HG03103 (cell line): ENCODE data around the gene CAPN11.
A peak's percentile ranks its signal among the peaks of the same experiment; 100 is the strongest.

Experiments used
- ATAC-seq: cut with Tn5 transposase; IDR thresholded peaks from one replicate; pipeline ENCODE4 v1.9.1; 2021; ENCODE audit warnings: low read depth; ENCODE audit not compliant: unreplicated experiment

The CAPN11 gene

GRCh38 chr6:44158770-44159228, at the start of gene CAPN11:
TSS of gene CAPN11 (plus strand) at chr6:44158820. CDS start at chr6:44158849, 29 bp downstream.
- ATAC-seq, result no peak

- no peak for ATAC-seq
Measured at GRCh38 chr6:44109212-44109611, 49.4 kb upstream of the CAPN11 start.

- ATAC-seq, result no peak
Measured at GRCh38 chr6:44110005-44110676, 48.5 kb upstream of the CAPN11 start.

- ATAC-seq, result no peak
Measured at GRCh38 chr6:44110966-44111365, 47.7 kb upstream of the CAPN11 start.

- ATAC-seq, result no peak
Measured at GRCh38 chr6:44111434-44112417, 46.9 kb upstream of the CAPN11 start.

GRCh38 chr6:44113414-44113813, 45.2 kb upstream of the CAPN11 start:
- no peak for ATAC-seq

- ATAC-seq, result no peak
Measured at GRCh38 chr6:44115866-44116265, 42.8 kb upstream of the CAPN11 start.

- ATAC-seq, result no peak
Measured at GRCh38 chr6:44116641-44117382, 41.8 kb upstream of the CAPN11 start.

GRCh38 chr6:44117397-44118128, 41.1 kb upstream of the CAPN11 start:
- no peak for ATAC-seq

GRCh38 chr6:44119704-44120262, 38.8 kb upstream of the CAPN11 start:
- no peak for ATAC-seq

- no peak for ATAC-seq
Measured at GRCh38 chr6:44120692-44121443, 37.8 kb upstream of the CAPN11 start.

GRCh38 chr6:44122801-44123200, 35.8 kb upstream of the CAPN11 start:
- ATAC-seq, result no peak

GRCh38 chr6:44123544-44123943, 35.1 kb upstream of the CAPN11 start:
- ATAC-seq, result no peak

GRCh38 chr6:44126320-44127149, 32.1 kb upstream of the CAPN11 start:
- ATAC-seq, result no peak

- peak; percentile 55 for ATAC-seq
Measured at GRCh38 chr6:44127186-44128019, 31.2 kb upstream of the CAPN11 start, which contains the start of the genes MRPL14 and TMEM63B. TSS of gene MRPL14 (minus strand) at chr6:44127452. CDS start at chr6:44116611, 10,841 bp downstream. TSS of gene TMEM63B (plus strand) at chr6:44127554. CDS start at chr6:44134585, 7,031 bp downstream.

- ATAC-seq, result no peak
Measured at GRCh38 chr6:44128020-44128917, 30.4 kb upstream of the CAPN11 start.
